HG03139 (cell line): Measurements from ENCODE around the gene KRT77.

Experiments used
- ATAC-seq: cut with Tn5 transposase; IDR thresholded peaks from one replicate; pipeline ENCODE4 v1.9.1; 2021; ENCODE audit not compliant: unreplicated experiment

Gene KRT77

GRCh38 chr12:52659395-52659794 is 43.9 kb downstream of the KRT77 start:
- no peak for ATAC-seq

GRCh38 chr12:52658196-52658595 is 45.1 kb downstream of the KRT77 start:
- no peak for ATAC-seq

DNA sequence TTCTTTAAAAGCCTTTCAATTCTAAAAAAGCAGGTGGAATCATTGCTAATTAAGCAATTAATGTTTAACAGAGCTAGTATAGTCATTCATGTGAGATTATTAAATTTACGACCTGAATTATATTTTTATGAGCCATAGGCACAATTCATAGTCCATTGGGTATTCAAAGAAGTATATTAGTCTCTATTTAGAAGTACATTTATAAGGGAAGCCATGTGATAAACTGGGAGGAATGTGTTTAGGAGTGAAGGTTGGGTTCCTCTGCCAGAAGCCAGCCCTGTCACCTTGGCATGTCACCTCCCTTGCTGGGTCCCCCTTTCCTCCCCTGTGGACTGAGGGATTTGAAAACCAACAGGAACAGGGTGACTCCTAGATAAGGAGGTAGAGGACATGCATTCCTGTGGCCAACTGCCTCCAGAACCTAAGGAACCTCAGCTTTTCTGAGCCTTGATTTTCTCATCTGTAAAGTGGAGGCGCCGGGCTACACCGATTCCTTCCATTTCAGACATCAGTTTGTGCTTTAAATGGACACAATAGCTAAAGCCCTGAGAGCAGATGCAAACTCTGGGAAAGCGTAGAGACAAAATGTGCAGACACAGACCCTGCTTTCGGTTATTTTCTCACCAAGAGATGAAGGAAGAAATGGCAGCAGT is 45.9 kb downstream of the KRT77 start:
- ATAC-seq = no peak

DNA sequence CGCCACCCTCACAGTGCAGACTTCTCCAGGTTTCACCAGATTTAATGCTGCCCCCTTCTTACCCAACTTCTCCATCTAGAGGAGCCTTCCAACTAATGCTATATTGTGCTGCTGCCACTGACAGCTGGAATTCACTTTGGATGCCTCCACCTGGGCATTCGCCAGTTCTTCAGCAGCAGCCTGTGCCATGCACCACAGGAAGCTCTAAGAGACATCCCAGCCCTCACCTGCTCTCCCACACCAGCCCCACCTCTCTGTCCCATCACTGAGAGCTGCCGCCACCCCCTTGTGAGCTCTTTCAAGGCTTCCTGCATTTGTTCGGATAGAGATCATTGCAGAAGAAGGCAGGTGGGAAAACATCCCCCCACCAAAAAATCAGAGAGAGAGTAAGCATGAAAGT is 46.7 kb downstream of the KRT77 start:
- ATAC-seq = no peak

- no peak for ATAC-seq
Measured at GRCh38 chr12:52655720-52656124, 47.6 kb downstream of the KRT77 start.

- no peak for ATAC-seq
Measured at GRCh38 chr12:52655251-52655650, 48.1 kb downstream of the KRT77 start.

- no peak for ATAC-seq
Measured at GRCh38 chr12:52651726-52652261, 51.5 kb downstream of the KRT77 start, which contains the start of gene KRT2. TSS of gene KRT2 (minus strand) at chr12:52652211. CDS start at chr12:52652142, 69 bp downstream.

DNA sequence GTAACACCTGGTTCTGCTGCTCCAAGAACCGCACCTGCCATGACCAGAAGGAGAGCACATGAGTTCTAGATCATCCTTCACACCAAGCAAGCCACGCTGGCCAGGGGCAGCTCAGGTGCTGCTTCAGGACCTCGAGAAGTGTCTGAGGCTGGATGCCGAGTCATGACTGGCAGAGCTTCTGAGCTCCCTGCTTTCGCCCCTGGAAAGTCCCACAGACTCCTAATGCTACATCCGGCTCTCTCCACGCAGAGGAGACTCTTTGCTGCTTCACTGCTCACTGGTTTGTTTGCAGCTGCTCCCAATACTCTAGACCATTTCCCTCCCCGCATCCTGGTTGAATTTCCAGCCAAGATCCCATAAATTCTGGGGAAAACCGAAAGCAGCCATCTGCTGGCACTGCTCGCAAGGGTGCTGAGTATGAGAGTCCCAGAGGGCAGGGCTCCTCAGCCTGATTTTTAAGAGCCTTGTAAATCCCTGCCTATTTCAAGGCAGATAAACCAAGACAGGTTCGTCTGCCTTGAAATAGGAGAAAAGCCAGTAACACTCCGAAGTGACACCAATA is 52.7 kb downstream of the KRT77 start:
- ATAC-seq = no peak

- no peak for ATAC-seq
Measured at GRCh38 chr12:52649066-52649465, 54.3 kb downstream of the KRT77 start.

DNA sequence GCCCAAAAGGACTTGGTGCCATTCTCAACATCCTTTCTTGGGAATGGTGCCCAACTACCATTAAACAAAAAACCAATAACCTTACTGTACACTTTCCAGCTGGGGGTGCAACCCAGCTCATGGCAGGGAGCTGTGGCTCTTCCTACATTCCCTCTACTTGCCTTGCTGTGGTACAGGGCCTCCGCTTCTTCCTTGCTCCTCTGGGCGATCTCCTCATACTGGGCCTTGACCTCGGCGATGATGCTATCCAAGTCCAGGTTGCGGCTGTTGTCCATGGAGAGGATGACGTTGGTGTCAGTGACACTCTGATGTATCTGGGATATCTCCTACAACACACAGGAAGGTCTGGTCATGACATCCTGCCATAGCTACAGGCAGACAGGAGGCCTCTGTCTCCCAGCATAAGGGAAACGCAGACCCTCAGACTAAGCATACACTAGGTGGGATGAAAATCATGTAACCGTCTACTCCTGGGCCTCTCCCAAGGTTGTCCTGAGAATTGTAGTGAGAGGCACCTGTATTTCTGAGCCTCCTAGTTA is 55.2 kb downstream of the KRT77 start:
- ATAC-seq = no peak

- ATAC-seq = no peak
Measured at GRCh38 chr12:52647601-52648000, 55.7 kb downstream of the KRT77 start.

- no peak for ATAC-seq
Measured at GRCh38 chr12:52646613-52647012, 56.7 kb downstream of the KRT77 start.

DNA sequence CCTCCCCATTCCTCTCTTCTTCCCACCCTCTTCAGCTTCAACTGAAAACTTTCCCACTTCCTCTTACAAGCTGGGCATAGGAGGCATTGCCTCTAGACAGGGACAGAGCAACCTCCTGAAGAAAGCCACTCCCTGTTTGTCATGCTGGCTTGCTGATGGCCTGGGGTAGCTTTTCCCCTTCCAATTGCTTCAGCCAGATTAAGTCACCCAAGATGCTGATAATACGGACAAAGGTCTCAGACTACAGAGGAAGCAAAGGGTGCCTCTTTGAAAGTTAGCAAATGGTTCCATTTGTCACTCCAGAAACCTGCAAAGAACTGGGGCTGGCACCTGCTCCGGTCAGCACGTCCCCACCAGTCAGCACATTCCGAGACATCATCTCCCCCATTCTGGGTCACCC is 57.3 kb downstream of the KRT77 start:
- ATAC-seq = no peak

DNA sequence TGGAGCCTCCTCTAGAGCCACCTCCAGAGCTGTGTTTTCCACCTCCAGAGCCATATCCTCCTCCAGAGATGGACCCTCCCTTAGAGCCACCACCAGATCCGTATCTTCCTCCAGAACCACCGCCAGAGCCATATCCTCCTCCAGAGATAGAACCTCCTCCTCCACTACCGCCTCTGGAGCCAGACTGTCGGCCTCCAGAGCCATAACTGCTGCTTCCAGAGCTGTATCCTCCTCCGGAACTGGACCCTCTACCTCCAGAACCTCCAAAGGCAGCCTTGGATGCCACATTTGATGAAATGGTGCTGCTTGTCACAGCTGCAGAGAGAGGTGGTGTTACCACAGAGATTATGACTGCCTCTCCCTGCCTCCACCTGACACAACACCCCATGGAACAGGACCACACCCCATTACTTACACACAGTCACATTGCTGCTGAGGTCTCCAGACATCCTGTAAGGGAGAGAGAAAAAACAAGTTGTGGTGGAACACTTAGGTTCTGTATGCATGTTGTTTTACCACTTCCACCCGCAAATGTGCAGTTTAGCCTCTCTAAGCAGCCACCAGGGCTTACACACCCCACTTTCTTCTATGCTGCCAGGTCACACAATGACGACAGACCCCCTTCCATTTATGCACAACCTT is 58.1 kb downstream of the KRT77 start:
- no peak for ATAC-seq

DNA sequence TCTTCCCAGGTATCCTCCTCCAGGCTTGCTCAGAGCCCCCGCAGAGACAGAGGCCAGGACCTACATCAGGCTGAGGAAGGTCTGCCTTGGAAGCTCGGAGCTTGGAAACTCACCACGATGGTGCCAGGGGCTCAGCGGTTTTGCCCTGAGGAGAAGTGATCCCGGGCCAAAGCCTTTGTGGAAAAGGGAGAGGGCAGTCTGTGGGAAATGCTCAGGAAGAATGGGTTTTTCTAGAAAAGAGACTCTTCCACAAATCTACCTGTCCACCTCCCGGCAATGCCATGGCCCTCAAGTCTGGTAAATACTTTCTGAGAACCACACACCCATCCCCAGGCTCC is 59.3 kb downstream of the KRT77 start:
- ATAC-seq = no peak

DNA sequence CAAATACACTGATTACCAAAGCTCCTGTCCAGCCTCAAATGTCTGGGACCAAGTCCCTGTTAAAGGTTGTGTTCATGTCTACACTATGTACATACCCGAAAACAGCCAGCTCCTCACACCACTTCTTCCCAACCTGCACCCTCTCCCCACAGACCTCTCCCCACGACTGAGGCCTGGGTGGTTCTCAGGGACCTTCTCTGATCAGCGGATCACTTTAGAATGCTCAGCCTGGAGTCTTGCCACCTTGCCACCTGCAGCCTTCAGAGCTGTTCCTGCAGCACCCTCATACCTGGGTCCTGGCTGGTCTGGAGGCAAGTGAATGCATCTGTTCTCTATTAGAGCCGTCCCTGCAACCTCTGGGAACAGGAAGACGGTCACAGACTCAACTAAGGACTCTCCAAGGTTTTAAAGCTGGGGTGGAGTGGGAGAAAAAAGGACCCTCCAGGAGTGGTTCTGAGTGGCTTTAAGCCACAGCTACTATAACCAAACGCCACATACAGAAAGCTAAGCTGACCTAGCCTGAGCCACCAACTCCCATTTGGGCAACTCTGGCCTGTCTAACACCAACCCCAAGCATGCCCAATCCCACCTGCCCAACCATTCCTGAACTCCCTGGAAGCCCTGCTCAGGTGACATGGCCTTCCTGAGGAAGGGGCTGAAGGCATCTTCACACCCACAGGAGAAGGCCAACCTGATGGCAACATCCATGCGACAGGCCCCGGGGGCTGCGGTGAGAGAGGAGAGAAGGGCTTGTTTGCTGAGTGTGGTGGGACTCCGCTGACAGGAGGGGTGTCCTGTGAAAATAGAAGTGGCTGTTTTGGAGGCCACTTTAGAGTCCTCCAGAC is 59.9 kb downstream of the KRT77 start:
- ATAC-seq = no peak

DNA sequence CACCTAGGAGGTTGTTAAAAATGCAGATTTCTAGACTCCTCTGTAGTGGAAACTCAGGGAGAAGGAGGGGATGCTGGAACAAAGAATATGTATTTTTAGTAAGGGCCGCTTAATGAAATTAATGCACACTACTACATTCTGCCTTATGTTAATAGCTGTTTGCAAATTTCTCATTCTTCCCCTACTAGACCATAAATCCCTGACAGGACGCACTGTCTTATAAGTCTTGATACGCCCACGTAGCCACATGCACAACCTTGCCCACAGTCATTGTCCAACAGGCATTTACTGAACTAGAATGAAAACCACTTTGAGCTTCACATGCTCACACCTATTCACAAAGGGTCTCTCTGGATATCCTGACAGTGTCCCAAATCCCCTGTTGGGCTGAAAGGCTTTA is 61.9 kb downstream of the KRT77 start:
- ATAC-seq = no peak
